Measurements from ENCODE around the gene SLC45A3.
A peak's percentile ranks its signal among the peaks of the same experiment; 100 is the strongest.

SLC45A3 gene

GRCh38 chr1:205676002-205676401, 4.3 kb downstream of the SLC45A3 start:
- DNase-seq (ENCODE audit: insufficient read length, low spot score) (no peak), FAIRE-seq (no peak)
- no peak for TF ChIP-seq CTCF (IDR thresholded peaks at IDR 0.05; ENCODE audit: insufficient read depth, missing control alignments)

- no peak for DNase-seq (ENCODE audit: insufficient read length, low spot score)
- no peak for TF ChIP-seq CTCF (IDR thresholded peaks at IDR 0.05; ENCODE audit: insufficient read depth, missing control alignments)
- no peak for FAIRE-seq
Observed at GRCh38 chr1:205675247-205675646, 5.1 kb downstream of the SLC45A3 start.

- FAIRE-seq: no peak
- DNase-seq (ENCODE audit: insufficient read length, low spot score): no peak
- TF ChIP-seq CTCF (IDR thresholded peaks at IDR 0.05; ENCODE audit: insufficient read depth, missing control alignments): no peak
Observed at GRCh38 chr1:205672970-205673369, 7.3 kb downstream of the SLC45A3 start.

GRCh38 chr1:205672395-205672889, 7.9 kb downstream of the SLC45A3 start:
- FAIRE-seq (no peak), DNase-seq (ENCODE audit: insufficient read length, low spot score) (no peak)
- TF ChIP-seq CTCF (IDR thresholded peaks at IDR 0.05; ENCODE audit: insufficient read depth, missing control alignments): no peak

GRCh38 chr1:205670611-205671430, 9.5 kb downstream of the SLC45A3 start:
- no peak for FAIRE-seq
- peak; percentile 77 for DNase-seq (ENCODE audit: insufficient read length, low spot score)
- TF ChIP-seq CTCF (IDR thresholded peaks at IDR 0.05; ENCODE audit: insufficient read depth, missing control alignments): no peak

- TF ChIP-seq CTCF (IDR thresholded peaks at IDR 0.05; ENCODE audit: insufficient read depth, missing control alignments): no peak
- no peak for FAIRE-seq
- no peak for DNase-seq (ENCODE audit: insufficient read length, low spot score)
Observed at GRCh38 chr1:205670150-205670446, 10.2 kb downstream of the SLC45A3 start.
